Vagina (tissue), 2 donors: ENCODE measurements around the gene POLR2C. TPM values are rescaled to one million over a fixed set of nuclear protein-coding genes. Genes with fewer than 3 reads are reported as not detected.

Source experiments
- DNase-seq, 2 donors: peaks; one replicate each; pipeline ENCODE4 v3.0.0-alpha.2; 2017; ENCODE audit errors: extremely low spot score in 2 of 2
- H3K27ac ChIP-seq: fragments of 200-600 bp; sonication (generic); one replicate; pipeline ENCODE4 v1.5.1; 2019
- H3K27me3 ChIP-seq: fragments of 200-600 bp; sonication (generic); one replicate; pipeline ENCODE4 v1.5.1; 2019
- H3K36me3 ChIP-seq, 2 donors: fragments of 200-600 bp; sonication (generic); one replicate each; pipeline ENCODE4 v1.5.1; 2017 to 2019
- H3K4me1 ChIP-seq: fragments of 200-600 bp; sonication (generic); one replicate; pipeline ENCODE4 v1.5.1; 2019
- H3K4me3 ChIP-seq, 2 donors: fragments of 200-600 bp; sonication (generic); 1 replicate in 1 of 2; 2 replicates in 1 of 2; pipeline ENCODE4 v1.5.1; 2016 to 2019
- H3K9me3 ChIP-seq: fragments of 200-600 bp; sonication (generic); one replicate; pipeline ENCODE4 v1.5.1; 2019
- POLR2A ChIP-seq, 2 donors: fragments of 450-650 bp; IDR thresholded peaks; one replicate each; pipeline ENCODE4 v1.6.1; 2017; ENCODE audit warnings: antibody characterized with exemption in 2 of 2, mild to moderate bottlenecking in 2 of 2, moderate library complexity in 2 of 2
- POLR2AphosphoS5 ChIP-seq, 2 donors: sonication (generic); formaldehyde crosslinking; IDR thresholded peaks; one replicate each; pipeline ENCODE4 v1.9.0; 2017; ENCODE audit warnings: antibody characterized with exemption in 2 of 2, mild to moderate bottlenecking in 2 of 2, low read depth in 1 of 2; ENCODE audit not compliant: insufficient read depth in 1 of 2
- intact Hi-C: fragments of 100-400 bp; cut with DNase I; formaldehyde crosslinking; loops from one replicate; pipeline ENCODE4 v1.15.1; 2023
- total RNA-seq: library from RNA; depleted of rRNA; stranded (reverse); fragments of >200 nt; gene quantifications from one replicate; pipeline ENCODE4 v1.2.3, GENCODE V29; 2016
- TF ChIP-seq, protein P1 (sequence below), 3 experiments: fragments of 450-650 bp in 2 of 3; fragments of 200-600 bp in 1 of 3; sonication (generic) in 1 of 3; IDR thresholded peaks; one replicate each; pipeline ENCODE4 v1.5.1; 2017 to 2019; ENCODE audit warnings: antibody characterized with exemption in 3 of 3, mild to moderate bottlenecking in 2 of 3, moderate library complexity in 2 of 3

The POLR2C gene
- total RNA-seq, 1 donor from 2014 or later = 127 TPM

DNA sequence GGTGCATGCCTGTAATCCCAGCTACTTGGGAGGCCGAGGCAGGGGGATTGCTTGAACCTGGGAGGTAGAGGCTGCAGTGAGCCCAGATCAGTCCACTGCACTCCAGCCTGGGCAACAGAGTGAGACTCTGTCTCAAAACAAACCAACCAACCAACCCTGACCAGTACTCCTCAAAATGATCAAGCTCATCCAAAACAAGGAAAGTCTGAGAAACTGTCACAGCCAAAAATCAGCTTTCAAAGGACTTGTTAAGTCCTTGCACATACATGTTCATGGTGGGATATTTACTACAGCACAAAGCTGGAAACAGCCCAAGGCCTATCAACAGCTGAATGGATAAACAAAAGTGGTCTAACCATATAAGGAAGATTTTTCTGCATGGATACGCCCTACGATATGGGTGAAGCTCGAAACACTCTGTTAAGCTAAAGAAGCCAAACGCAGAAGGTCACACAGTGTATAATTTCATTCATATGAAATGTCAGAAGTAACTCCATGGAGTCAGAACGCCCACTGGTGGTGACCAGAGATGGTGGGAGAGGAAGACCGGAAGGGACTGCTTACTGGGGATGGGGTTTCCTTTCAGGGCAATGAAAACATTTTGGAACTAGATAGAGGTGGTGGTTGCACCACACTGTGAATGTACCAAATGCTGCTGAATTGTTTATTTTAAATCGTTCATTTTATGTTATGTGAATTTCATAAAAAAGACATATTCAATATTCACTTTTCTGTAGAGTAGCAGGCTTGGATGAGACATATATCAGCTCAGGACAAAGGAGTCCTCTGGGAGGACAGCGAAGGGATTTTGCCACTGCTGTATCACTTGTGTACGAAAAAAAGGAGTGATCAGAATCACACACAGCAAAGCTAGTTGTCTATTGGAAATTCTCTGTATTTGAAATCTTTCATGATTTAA, 40.2 kb upstream of the POLR2C start:
- no peak for DNase-seq
- intact Hi-C loops = loop anchor here (10.0 kb wide), 1 partner anchor 93 kb away; no protein-coding TSS in a partner anchor
- TF ChIP-seq POLR2AphosphoS5 (IDR thresholded peaks at IDR 0.05; ENCODE audit: insufficient read depth in 1 of 2, low read depth in 1 of 2) (no peak), POLR2A (IDR thresholded peaks at IDR 0.05) (no peak)
- TF ChIP-seq, protein P1, sequence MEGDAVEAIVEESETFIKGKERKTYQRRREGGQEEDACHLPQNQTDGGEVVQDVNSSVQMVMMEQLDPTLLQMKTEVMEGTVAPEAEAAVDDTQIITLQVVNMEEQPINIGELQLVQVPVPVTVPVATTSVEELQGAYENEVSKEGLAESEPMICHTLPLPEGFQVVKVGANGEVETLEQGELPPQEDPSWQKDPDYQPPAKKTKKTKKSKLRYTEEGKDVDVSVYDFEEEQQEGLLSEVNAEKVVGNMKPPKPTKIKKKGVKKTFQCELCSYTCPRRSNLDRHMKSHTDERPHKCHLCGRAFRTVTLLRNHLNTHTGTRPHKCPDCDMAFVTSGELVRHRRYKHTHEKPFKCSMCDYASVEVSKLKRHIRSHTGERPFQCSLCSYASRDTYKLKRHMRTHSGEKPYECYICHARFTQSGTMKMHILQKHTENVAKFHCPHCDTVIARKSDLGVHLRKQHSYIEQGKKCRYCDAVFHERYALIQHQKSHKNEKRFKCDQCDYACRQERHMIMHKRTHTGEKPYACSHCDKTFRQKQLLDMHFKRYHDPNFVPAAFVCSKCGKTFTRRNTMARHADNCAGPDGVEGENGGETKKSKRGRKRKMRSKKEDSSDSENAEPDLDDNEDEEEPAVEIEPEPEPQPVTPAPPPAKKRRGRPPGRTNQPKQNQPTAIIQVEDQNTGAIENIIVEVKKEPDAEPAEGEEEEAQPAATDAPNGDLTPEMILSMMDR (IDR thresholded peaks at IDR 0.05) = peak; percentile 3 to 63 (median 41)
- Histone ChIP-seq H3K9me3 (no peaks in the 10 kb centered on the region), H3K36me3 (no peaks in the 10 kb centered on the region), H3K27me3 (no peaks in the 10 kb centered on the region), H3K4me3 (no peak overlapping the region), H3K27ac (peak overlapping the region; percentile 20), H3K4me1 (peaks cover 27% of the 10 kb centered on the region)

DNA sequence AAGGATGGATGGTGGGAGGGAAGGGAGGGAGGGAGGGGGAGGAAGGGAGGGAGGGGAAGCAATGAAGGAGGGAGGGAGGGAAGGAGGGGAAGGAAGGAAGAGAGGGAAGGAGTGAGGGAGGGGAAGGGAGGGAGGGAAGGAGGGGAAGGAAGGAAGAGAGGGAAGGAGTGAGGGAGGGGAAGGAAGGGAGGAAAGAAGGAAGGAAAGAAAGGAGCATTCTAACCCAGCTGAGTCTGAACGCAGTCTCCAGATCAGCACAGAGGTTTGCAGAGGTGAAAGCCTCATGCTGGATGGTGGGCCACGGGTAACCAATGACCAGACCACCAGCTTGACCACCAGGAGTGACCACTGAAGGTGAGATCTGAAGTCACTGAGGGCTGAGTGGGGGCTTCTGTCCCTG, 39.3 kb upstream of the POLR2C start:
- intact Hi-C loops = loop anchor here (10.0 kb wide), 1 partner anchor 92 kb away; no protein-coding TSS in a partner anchor

DNA sequence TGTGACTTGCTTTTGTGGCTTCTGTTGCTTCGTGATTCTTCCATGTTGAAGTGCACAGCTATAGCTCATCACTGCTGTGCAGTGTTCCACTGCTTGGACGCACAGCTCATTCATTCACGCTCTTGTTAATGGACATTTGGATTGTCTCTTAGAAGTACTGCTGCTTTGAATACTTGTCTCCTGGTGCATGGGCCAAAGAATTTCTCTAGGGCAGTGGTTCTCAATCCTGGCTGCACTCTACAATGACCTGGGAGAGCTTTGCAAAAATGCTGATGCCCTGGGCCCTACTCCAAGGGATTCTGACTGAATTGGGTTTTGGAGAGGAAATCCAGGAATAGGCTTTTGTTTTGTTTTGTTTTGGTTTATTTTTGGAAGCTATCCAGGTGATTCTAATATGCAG, 37.9 kb upstream of the POLR2C start:
- no peaks in the 10 kb centered on the region for H3K27me3 ChIP-seq
- no peak overlapping the region for H3K27ac ChIP-seq
- intact Hi-C loops = loop anchor here (10.0 kb wide), 1 partner anchor 90 kb away; no protein-coding TSS in a partner anchor
- H3K4me3 ChIP-seq = no peak overlapping the region
- H3K36me3 ChIP-seq = peaks cover 0 to 13% of the 10 kb centered on the region in 2 donors
- peaks cover 11% of the 10 kb centered on the region for H3K4me1 ChIP-seq
- TF ChIP-seq, protein P1 (IDR thresholded peaks at IDR 0.05) = no peak
- DNase-seq = no peak
- no peaks in the 10 kb centered on the region for H3K9me3 ChIP-seq

More for the DNA sequence above, 39.3 kb upstream of the POLR2C start:
- Histone ChIP-seq H3K27me3 (no peaks in the 10 kb centered on the region), H3K4me3 (no peak overlapping the region), H3K9me3 (no peaks in the 10 kb centered on the region), H3K27ac (no peak overlapping the region), H3K36me3 (peaks cover 0 to 2% of the 10 kb centered on the region in 2 donors), H3K4me1 (peaks cover 22% of the 10 kb centered on the region)
- TF ChIP-seq POLR2AphosphoS5 (IDR thresholded peaks at IDR 0.05; ENCODE audit: insufficient read depth in 1 of 2, low read depth in 1 of 2) = no peak
- TF ChIP-seq, protein P1 (IDR thresholded peaks at IDR 0.05) = no peak
- TF ChIP-seq POLR2A (IDR thresholded peaks at IDR 0.05) = no peak
- DNase-seq = no peak

DNA sequence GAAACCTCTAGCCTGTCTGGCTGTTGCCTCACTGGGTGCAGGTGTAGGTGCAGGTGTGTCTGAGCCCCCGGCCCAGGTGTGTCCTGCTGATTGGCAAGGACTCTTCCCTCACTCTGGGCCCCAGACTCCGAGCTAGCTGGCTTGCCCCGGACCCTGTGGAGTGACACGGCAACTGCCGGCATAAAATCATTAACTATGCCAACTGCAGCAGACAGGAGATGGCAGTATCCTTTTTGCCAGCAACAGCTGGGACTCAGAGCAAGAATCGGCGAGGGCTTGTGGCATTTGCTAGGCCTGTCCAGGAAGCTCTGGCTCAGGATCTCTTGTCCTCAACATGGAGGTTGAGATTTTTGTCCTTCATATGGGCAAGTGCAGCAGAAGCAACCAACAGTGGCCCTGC, 36.1 kb upstream of the POLR2C start:
- Histone ChIP-seq H3K9me3 (no peaks in the 10 kb centered on the region), H3K27ac (no peak overlapping the region), H3K4me3 (no peak overlapping the region), H3K36me3 (peaks cover 0 to 31% of the 10 kb centered on the region in 2 donors), H3K27me3 (no peaks in the 10 kb centered on the region), H3K4me1 (peaks cover 11% of the 10 kb centered on the region)
- intact Hi-C loops = loop anchor here (10.0 kb wide), 1 partner anchor 88 kb away; no protein-coding TSS in a partner anchor
- DNase-seq = no peak
- no peak for TF ChIP-seq POLR2A (IDR thresholded peaks at IDR 0.05)
- TF ChIP-seq, protein P1 (IDR thresholded peaks at IDR 0.05) = no peak
- no peak for TF ChIP-seq POLR2AphosphoS5 (IDR thresholded peaks at IDR 0.05; ENCODE audit: insufficient read depth in 1 of 2, low read depth in 1 of 2)

DNA sequence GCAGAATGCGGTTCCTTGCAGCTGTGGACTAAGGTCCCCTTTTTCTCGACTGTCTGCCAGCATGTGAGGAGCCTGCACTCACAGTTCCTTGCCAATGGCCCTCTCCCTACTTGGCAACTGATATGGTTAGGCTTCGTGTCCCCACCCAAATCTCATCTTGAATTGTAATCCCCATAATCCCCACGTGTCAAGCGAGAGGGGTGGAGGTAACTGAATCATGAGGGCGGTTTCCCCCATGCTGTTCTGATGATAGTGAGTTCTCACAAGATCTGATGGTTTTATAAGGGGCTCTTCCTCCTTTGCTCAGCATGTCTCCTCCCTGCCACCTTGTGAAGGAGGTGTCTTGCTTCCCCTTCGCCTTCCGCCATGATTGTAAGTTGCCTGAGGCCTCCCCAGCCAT, 35.2 kb upstream of the POLR2C start:
- TF ChIP-seq, protein P1 (IDR thresholded peaks at IDR 0.05) = no peak
- TF ChIP-seq POLR2AphosphoS5 (IDR thresholded peaks at IDR 0.05; ENCODE audit: insufficient read depth in 1 of 2, low read depth in 1 of 2) (no peak), POLR2A (IDR thresholded peaks at IDR 0.05) (no peak)
- intact Hi-C loops = loop anchor here (10.0 kb wide), 1 partner anchor 87 kb away; no protein-coding TSS in a partner anchor
- Histone ChIP-seq H3K4me3 (no peak overlapping the region), H3K27me3 (no peaks in the 10 kb centered on the region), H3K4me1 (peaks cover 4% of the 10 kb centered on the region), H3K9me3 (no peaks in the 10 kb centered on the region), H3K27ac (no peak overlapping the region), H3K36me3 (peaks cover 0 to 40% of the 10 kb centered on the region in 2 donors)
- no peak for DNase-seq
